Activated CD8-positive, alpha-beta memory T cell treated with anti-CD3 and anti-CD28 coated beads, Interleukin-2, amount 50 U/mL, for 1 hour (primary cell): Measurements from ENCODE around the gene SLC10A3.

Source experiments
- DNase-seq: peaks from one replicate; pipeline ENCODE4 v3.0.0-alpha.2; 2020; ENCODE audit errors: extremely low read depth

Gene SLC10A3

GRCh38 chrX:154440623-154441357 lies 49.6 kb downstream of the SLC10A3 start:
- DNase-seq: no peak

DNA sequence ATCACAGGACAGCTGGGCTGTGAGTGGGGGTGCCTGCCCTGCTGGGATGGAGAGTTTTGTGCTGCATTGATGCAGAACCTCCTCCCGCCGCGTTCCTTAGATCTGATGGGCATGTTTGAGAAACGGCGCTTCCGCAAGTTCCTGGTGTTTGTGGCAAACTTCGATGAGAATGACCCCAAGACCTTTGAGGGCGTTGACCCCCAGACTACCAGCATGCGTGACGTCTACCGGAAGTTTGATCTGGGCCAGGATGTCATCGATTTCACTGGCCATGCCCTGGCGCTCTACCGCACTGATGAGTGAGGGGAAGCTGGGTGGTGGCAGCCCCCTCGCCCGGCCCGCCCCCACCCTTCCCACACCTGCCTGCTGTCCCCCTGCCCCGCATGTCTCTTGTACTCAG lies 50.6 kb downstream of the SLC10A3 start:
- DNase-seq: no peak

GRCh38 chrX:154437971-154438893 lies 52.2 kb downstream of the SLC10A3 start:
- DNase-seq: no peak
